HG03095 (cell line): Measurements from ENCODE around the gene PPARA.
"Not testable (repeated sequence)": the region's sequence is repeated elsewhere in the genome, so short reads cannot be mapped to it uniquely, and the experiment has no call there.

ENCODE experiments used
- ATAC-seq: cut with Tn5 transposase; IDR thresholded peaks from one replicate; pipeline ENCODE4 v1.9.1; 2021; ENCODE audit warnings: moderate library complexity; ENCODE audit not compliant: unreplicated experiment

Gene PPARA

DNA sequence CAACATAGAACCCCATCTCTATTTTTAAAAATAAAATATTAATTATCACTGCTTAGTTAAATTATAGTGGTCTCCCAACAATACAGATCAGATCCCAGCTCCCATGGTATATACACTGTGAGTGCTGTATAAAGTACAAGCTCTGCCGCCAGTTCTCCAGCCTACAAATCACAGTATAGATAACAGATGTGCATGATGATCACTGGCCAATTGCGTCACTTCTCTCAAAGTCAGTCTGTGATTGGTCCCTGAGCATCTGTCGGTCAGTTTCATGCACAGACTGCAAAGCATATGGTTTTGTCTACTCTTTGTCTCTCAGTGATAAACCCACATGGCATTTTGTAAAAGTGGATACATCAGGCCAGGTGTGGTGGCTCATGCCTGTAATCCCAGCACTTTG is 15.7 kb downstream of the PPARA start:
- ATAC-seq = no peak

DNA sequence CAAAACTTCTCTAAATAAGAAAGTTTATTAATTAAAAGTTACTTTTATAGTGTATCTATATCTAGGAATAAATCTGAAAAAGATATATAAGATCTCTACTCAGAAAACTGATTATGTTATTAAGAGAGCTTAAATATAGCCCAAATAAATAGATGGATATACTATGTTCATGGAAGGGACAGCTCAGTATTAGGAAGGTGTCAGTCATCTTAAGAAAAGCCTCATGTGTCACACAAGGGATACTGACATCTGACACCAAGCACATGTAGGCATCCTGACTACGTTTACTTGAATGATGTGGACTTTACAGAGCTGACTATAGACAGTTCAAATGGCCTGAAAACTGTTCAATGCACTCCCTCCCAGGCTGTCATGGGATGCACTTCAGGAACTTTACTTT is 19.3 kb downstream of the PPARA start:
- ATAC-seq = no peak

DNA sequence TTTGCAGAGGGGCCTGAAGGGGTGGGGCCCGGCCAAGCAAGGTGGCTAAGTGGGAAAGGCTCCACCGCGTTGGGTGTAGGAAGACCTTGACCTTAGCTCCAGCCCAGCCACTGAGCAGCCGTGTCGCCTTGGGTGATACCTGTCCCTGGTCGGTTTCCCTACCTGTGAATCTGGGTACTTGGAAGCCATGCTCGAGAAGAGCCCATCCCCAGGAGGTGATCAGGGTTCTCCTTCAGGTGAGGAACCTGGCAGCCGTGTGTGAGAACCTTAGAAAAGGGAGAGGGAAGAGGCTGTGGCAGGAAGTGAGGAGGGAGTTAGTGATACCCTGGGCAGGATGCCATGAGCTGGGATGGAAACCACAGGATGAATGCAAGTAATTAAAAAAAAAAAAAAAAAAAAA is 21.6 kb downstream of the PPARA start:
- no peak for ATAC-seq

DNA sequence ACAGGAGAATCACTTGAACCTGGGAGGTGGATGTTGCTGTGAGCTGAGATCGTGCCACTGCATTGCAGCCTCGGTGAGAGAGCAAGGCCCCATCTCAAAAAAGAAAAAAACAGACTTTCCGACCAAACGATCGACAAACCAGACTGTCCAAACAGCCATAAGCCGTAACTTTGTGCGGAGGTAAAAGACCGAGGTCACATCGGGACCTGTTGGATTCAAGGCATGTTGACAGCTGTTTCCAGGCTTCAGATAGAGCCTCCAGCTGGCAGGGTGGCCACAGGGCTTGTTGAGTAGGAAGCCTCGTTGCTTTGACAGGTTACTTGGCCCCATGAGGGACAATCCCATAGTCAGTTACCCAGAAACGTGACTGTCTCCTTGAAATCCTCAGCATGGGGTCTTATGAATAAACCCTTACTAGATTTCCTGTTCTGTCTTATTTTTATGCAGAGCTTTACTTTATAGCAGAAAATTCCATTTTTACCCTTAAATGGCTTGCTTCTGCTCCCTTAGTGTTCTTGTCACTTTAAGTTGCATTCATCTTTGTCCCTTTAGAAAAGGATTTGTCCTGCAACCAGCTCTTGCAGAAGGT is 22.3 kb downstream of the PPARA start:
- ATAC-seq = no peak

DNA sequence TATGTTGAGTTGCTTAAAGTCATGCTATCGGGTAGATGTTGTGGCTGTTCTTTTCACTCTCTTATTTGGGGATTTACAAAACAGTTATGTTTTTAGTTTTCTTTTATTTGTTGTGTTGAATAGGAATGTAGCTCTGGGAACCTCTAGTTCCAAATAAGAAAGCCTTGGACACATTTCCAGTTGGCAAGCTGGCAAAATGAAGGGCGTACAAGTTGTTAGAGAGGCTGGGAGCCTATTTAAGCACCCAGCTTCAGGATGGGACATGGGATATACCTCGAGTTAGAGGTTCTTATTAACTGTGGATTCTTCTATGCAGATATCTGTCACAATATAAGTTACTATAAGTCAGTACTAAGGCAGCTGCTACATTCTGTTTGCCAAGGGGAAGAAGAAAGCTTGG is 22.8 kb downstream of the PPARA start:
- ATAC-seq = no peak

DNA sequence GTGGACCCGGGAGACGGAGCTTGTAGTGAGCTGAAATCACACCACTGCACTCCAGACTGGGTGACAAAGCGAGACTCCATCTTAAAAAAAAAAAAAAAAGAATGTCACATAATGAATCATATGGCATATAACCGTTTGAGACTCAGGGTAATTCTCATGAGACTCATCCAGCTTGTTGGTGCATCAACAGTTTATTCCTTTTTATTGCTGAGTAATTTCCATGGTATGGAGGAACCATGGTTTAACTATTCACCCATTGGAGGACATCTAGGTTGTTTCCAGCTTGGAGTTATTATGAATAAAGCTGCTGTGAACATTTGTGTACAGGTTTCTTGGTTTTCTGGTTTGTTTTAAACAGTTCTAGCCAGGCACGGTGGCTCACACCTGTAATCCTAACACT is 25.3 kb downstream of the PPARA start:
- no peak for ATAC-seq

DNA sequence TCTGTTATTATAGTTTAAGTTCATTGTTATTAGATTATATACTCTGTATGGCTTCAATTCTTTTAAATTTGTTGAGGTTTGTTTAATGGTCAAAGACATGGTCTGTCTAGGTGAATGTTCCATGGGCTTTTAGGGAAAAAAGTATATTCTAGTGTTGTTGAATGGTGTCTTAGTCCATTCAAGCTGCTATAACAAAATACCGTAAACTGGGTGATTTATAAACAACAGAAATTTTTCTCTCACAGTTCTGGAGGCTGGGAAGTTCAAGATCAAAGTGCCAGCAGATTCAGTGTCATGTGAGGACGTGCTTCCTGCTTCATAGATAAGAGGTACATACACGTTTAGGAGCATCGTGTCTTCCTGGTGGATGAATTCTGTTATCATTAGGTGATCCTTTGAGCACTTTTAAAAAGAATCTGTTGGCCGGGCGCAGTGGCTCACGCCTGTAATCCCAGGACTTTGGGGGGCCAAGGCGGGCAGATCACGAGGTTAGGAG is 26.2 kb downstream of the PPARA start:
- ATAC-seq = no peak

DNA sequence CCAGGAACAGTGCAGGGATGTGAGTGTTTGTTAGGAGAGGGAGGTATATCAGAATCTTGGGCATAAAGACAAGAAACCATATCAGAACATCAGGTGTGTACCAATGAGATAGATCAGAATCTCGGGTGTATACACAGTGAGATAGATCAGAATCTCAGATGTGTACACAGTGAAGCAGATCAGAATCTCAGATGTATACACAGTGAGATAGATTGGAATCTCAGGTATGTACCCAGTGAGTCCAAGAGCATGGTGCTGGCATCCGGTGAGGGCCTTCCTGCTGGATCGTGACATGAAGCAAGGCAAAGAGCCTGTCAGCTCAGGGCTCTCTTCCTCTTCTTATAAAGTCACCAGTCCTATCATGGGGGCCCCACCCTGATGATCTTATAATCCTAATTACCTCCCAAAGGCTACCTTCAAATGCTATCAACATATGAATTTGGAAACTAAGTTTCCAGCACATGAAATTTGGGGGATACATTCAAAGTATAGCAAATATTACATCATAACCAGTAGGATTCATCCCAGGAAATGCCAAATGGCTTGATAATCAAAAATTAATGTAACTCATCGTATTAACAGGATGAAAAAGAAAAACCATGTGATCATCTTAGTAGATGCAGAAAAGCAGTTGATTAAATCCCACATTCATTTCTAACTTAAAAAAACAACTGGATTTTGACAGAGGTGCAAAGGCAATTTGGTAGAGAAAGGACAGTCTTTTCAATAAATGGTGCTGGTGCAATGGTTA is 28.6 kb downstream of the PPARA start:
- no peak for ATAC-seq

DNA sequence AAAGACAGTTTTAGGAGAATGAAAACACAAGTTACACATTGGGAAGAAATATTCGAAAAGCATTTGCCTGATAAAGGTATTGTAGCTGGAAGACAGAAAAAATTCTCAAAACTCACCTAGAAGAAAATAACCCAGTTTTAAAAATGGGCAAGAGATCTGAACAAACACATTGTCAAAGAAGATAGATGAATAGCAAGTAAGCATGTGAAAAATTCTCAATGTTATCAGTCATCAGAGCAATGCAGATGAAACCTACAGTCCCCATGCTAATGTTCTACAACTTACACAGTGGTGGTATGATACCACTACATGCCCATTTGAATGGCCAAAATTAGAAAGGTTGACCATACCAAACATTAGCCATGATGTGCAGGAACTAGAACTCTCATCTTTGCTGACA is 29.4 kb downstream of the PPARA start:
- no peak for ATAC-seq

DNA sequence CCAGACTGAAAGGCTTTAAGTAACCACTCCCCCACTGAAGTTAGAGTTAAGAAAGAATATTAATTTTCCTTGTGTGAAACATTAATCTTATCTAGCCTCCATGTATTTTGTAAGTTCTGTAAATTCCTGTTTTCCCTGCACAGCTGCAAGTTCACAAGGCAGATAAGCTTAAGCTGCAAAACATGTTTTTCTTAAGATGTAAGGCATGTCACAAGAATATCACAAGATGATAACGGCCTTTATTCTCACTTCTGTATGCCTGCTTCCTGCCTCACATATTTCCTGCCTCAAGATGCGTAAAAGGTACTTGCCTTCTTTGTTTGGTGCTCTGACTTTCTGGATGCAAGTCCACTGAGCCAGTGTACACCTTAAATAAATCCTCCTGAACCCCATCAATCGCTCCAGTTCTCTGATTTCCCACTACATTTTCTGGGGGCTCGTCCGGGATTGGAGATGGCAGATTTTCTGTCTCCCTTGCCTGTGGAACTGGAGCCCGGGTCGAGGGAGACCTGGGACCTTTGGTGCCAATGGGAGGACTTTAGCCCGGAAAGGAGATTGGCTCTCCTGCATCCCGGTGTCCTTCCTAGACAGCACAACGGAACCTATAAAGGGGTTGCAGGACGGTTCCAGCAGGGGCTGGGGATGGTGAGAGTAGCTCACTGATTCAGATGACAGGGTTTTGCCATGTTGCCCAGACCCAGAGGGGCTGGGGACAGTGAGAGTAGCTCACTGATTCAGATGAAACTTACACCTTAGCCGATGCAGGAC is 30.2 kb downstream of the PPARA start:
- ATAC-seq = no peak

DNA sequence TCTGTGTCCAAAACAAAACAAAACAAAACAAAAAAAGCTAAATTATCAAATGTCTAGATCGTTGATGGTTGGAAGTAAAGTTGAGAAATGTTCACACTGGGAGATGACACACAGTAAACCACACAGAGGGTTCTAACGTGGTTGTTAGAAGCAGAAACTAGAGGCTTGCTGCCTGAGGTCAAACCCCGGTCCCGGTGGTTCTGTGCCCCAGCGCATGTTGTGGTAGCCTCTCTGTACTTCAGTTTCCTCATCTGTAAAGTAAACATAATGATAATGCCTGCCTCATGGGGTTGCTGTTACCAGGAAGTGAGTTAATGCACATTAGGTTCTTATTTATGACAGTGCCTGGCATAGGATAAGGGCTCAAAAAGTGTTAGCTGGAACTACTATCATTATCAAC is 33.4 kb downstream of the PPARA start:
- no peak for ATAC-seq

DNA sequence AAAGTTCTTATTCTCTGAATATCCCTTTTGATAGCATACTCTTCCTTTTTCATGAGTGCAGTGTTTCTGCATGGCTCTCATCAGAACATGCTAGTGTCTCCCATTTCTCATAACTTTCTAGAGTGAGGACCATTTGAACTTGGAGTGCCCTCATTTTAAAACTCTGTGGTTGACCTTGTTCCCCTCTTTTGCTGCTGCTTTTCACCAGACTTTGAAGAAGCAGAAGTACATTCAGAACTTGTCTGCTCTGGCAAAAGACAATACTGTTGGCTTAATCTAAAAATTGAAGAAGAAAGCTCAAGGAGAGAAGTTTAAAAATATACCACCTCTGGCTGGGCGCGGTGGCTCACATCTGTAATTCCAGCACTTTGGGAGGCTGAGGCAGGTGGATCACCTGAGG is 35.0 kb downstream of the PPARA start:
- ATAC-seq = no peak

DNA sequence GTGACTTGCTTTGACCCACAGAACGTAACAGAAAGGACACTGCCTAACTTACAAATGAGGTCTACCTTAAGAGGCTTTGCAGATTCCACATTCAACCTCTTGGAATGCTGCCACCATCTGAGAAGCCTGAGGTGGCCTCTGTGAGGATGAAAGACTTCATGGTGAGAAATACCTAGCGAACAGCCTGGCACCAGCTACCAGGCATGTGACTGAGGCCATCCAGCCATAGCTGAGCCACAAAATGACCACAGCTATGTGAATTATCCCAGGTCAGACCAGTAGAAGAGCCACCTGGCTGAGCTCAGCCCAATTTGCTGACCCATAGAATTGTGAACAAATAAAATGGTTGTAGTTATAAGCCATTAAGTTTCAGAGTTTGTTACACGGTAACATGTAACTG is 37.5 kb downstream of the PPARA start:
- ATAC-seq = no peak

DNA sequence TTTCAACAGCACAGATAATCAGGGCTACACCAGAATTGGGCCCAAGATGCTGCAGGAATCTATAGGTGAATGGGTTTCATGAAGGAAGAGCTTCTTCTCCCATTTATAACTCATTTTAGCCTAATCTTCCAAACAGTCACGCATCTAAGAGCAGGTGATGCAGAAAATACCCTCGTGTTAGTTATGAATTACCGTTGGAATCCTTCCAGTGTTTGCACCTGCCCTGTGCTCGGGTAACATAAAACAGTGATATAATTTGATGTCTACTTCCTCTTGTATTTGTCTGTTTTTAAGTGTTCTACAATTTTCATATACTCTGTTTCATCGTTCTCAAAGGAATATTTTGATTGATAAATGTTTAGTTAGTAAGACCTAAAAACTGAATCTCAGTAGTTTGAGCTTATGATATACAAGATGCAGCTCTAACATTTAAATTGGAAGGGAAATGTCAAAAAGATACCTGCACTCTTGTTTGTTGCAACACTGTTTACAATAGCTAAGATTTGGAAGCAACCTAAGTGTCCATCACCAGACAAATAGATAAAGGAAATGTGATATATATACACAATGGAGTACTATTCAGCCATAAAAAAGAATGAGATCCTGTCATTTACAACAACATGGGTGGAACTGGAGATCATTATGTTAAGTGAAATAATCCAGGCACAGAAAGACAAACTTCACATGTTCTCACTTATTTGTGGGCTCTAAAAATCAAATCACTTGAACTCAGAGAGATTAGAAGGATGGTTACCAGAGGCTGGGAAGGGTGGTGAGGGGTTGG is 42.1 kb downstream of the PPARA start:
- ATAC-seq = no peak

DNA sequence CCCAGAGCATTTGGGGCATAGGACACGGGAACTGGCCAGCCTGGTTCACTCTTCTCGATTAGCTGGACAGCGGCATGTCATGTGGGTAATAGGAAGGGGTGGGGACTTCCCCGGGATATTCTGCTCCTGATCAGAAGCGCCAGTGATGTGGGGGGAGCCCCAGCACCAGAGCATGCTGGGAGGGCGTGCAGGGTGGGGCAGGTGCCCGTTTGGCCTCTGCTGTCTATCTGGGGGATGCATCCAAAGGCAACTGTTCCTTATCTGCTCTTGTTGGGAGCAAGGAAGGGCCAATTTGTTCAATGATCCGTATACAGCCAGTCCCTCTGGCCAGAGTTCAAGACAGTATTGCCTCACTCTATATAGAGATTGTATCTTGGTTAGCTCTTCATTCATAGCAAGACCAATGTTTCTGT is 43.6 kb downstream of the PPARA start:
- ATAC-seq = no peak

DNA sequence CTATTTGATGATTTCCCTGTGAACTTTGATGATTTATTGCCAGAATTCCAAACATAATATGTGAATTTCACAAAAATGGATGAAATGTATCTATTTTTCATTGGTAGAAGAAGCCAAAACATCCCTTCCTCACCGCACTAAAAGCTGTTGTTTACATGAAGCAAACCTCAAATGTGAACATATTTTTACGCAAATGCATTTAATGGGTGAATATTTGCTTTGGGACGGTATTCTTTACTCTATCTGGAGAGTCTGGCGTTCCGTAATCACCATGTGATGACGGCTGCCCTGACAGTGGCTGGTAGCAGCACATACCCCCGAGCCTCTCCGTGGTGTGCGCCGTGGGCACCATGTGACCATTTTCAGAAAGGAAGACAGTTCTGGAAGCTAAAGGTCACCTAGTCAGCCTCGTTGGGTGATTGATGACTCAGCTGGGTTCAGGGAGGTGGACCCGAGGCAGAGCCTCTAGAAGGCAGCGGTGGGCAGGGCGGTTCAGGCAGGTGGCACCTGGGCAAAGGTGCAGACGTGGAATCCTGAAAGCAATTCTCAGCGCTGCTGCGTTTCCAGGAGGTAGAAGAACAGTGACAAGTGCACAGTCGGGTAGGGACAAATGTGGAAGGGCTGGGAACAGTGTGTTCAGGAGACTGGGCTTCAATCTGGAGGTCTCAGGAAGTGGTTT is 45.3 kb downstream of the PPARA start:
- no peak for ATAC-seq

DNA sequence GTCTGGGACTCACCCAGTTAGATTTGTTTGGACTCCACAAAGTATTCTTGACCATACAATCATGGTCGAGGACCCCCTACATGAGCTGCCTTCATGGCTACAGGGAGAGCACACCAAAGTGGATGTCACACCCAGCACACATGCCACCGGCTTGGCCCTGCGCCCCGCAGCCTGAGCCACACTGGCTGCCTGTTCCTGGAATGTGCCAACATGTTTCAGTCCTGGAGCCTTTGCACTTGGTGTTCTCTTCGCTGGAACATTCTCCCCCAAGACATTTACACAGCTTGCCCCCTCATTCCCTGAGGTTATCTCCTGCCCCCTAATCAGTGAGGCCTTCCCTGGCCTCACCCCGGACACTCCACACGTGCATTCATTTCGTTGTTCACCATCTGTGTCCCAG is 46.0 kb downstream of the PPARA start:
- ATAC-seq = no peak

DNA sequence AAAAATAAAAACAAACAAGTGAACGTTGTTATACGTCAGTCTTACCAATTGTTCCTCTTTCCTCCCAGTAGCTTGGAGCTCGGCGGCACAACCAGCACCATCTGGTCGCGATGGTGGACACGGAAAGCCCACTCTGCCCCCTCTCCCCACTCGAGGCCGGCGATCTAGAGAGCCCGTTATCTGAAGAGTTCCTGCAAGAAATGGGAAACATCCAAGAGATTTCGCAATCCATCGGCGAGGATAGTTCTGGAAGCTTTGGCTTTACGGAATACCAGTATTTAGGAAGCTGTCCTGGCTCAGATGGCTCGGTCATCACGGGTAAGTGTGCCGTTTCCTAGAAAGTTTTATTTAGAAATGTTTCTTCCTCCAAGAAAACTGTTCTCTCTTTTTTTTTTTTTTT is 47.9 kb downstream of the PPARA start:
- ATAC-seq = no peak

DNA sequence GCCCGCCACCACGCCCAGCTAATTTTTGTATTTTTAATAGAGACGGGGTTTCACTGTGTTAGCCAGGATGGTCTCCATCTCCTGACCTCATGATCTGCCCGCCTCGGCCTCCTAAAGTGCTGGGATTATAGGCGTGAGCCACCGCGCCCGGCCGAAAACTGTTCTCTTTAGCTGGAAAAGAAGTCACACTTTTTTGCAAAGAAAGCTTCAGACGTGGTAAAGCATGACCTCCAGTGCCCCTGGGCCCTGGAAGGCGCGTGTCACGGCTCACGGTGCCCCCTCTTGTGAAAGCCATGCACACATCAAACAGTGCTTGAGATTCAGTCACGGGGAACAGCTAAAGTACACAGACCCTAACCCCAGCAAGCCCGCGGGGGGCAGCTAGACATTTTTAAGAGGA is 48.5 kb downstream of the PPARA start:
- ATAC-seq = not testable (repeated sequence)

DNA sequence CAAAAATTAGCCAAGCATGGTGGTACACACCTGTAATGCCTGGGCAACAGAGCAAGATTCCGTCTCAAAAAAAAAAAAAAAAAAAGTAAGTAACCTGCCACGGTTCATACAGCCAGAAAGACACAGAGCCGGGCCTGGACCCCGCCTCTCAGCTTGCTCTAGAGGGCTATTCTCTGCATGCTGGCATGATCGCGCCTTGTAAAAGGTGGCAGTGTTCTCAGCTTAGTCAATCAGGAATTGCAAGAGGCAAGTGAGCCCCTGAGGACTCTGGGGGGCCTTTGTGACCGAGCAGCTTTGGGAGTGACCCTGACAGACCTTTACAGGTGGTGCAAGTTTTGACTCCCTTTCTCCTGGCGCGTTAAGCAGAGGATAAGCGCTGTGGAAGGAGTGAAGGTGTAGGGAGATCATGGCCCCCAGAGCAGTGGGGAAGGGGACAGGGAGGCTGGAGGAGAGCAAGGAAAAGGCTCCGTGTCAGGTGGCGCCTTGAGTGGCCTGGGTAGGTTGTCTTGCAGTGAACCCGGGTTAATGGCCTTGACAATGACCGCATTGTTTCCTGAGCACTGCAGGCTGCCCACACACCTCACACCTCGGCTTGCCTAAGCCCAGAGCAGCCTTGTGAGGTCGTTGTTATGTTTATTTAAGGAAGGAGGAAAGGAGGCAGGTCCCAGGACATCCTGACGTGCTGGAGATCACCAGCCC is 50.9 kb downstream of the PPARA start:
- no peak for ATAC-seq
